ENCODE measurements around the gene SGCE. TPM values are rescaled to one million over a fixed set of nuclear protein-coding genes. Genes with fewer than 3 reads are reported as not detected.
"Not testable (repeated sequence)": the region's sequence is repeated elsewhere in the genome, so short reads cannot be mapped to it uniquely, and the experiment has no call there.

SGCE gene
- total RNA-seq (2014; rRNA removed; shearing (Covaris generic)), result not detected in 2 replicates

GRCh38 chr7:94655848-94656657 is at the start of gene SGCE:
TSS of gene SGCE (minus strand) at chr7:94656133. CDS start at chr7:94656098, 35 bp downstream.
- DNase-seq (ENCODE audit: low spot score), result no peak

GRCh38 chr7:94705155-94706021 is 49.5 kb upstream of the SGCE start:
- DNase-seq (ENCODE audit: low spot score), result not testable (repeated sequence)

- no peak for DNase-seq (ENCODE audit: low spot score)
Observed at GRCh38 chr7:94701555-94701973, 45.6 kb upstream of the SGCE start.

- DNase-seq (ENCODE audit: low spot score), result peak; percentile 45
Observed at GRCh38 chr7:94700926-94701554, 45.1 kb upstream of the SGCE start.

- peak; percentile 40 for DNase-seq (ENCODE audit: low spot score)
Observed at GRCh38 chr7:94698275-94698674, 42.3 kb upstream of the SGCE start.

- DNase-seq (ENCODE audit: low spot score), result peak; percentile 63
Observed at GRCh38 chr7:94697035-94697974, 41.4 kb upstream of the SGCE start.

GRCh38 chr7:94687810-94688209 is 31.9 kb upstream of the SGCE start:
- no peak for DNase-seq (ENCODE audit: low spot score)

- DNase-seq (ENCODE audit: low spot score), result no peak
Observed at GRCh38 chr7:94687076-94687475, 31.1 kb upstream of the SGCE start.

GRCh38 chr7:94683066-94683465 is 27.1 kb upstream of the SGCE start:
- no peak for DNase-seq (ENCODE audit: low spot score)

- DNase-seq (ENCODE audit: low spot score), result no peak
Observed at GRCh38 chr7:94679358-94679757, 23.4 kb upstream of the SGCE start.

- DNase-seq (ENCODE audit: low spot score), result no peak
Observed at GRCh38 chr7:94676431-94676830, 20.5 kb upstream of the SGCE start.

GRCh38 chr7:94675356-94675755 is 19.4 kb upstream of the SGCE start:
- DNase-seq (ENCODE audit: low spot score), result no peak

GRCh38 chr7:94671444-94672235 is 15.7 kb upstream of the SGCE start:
- no peak for DNase-seq (ENCODE audit: low spot score)

- no peak for DNase-seq (ENCODE audit: low spot score)
Observed at GRCh38 chr7:94669773-94670495, 14.0 kb upstream of the SGCE start.

GRCh38 chr7:94666879-94667587 is 11.1 kb upstream of the SGCE start:
- no peak for DNase-seq (ENCODE audit: low spot score)

- no peak for DNase-seq (ENCODE audit: low spot score)
Observed at GRCh38 chr7:94665426-94665825, 9.5 kb upstream of the SGCE start.

- DNase-seq (ENCODE audit: low spot score), result no peak
Observed at GRCh38 chr7:94664023-94664422, 8.1 kb upstream of the SGCE start.

GRCh38 chr7:94662548-94662947 is 6.6 kb upstream of the SGCE start:
- no peak for DNase-seq (ENCODE audit: low spot score)

GRCh38 chr7:94660006-94660405 is 4.1 kb upstream of the SGCE start:
- DNase-seq (ENCODE audit: low spot score), result no peak
